Measurements from ENCODE around the gene MAMDC4.
"Not testable (repeated sequence)": the region's sequence is repeated elsewhere in the genome, so short reads cannot be mapped to it uniquely, and the experiment has no call there.

Gene MAMDC4

GRCh38 chr9:136851941-136852663, at the start of gene MAMDC4:
Gene MAMDC4, plus strand, starts transcription at chr9:136852346. Its CDS starts 71 bp downstream, at chr9:136852417.
- DNase-seq = no peak

GRCh38 chr9:136803009-136803550, 49.1 kb upstream of the MAMDC4 start:
- not testable (repeated sequence) for DNase-seq

- DNase-seq = no peak
Measured at GRCh38 chr9:136803551-136804508, 48.3 kb upstream of the MAMDC4 start.

GRCh38 chr9:136804509-136805206, 47.5 kb upstream of the MAMDC4 start:
- no peak for DNase-seq

GRCh38 chr9:136805207-136805740, 46.9 kb upstream of the MAMDC4 start:
- no peak for DNase-seq

GRCh38 chr9:136806067-136806466, 46.1 kb upstream of the MAMDC4 start:
- DNase-seq = no peak

GRCh38 chr9:136806631-136807201, 45.4 kb upstream of the MAMDC4 start:
- no peak for DNase-seq

- DNase-seq = no peak
Measured at GRCh38 chr9:136807281-136808074, 44.7 kb upstream of the MAMDC4 start, which contains the start of gene RABL6. Gene RABL6, plus strand, starts transcription at chr9:136807948. Its CDS starts 249 bp downstream, at chr9:136808197.

- no peak for DNase-seq
Measured at GRCh38 chr9:136808075-136808805, 43.9 kb upstream of the MAMDC4 start.

- no peak for DNase-seq
Measured at GRCh38 chr9:136808806-136809158, 43.4 kb upstream of the MAMDC4 start.

- DNase-seq = no peak
Measured at GRCh38 chr9:136814725-136815421, 37.3 kb upstream of the MAMDC4 start.

GRCh38 chr9:136815422-136815782, 36.7 kb upstream of the MAMDC4 start:
- DNase-seq = no peak

GRCh38 chr9:136820971-136821825, 30.9 kb upstream of the MAMDC4 start:
- DNase-seq = no peak

- no peak for DNase-seq
Measured at GRCh38 chr9:136821826-136822544, 30.2 kb upstream of the MAMDC4 start.

GRCh38 chr9:136823136-136824046, 28.8 kb upstream of the MAMDC4 start:
- peak in 1 of 2 experiments; percentile 32 for DNase-seq

GRCh38 chr9:136824496-136825225, 27.5 kb upstream of the MAMDC4 start:
- DNase-seq = no peak

All from cerebellar nuclear complex (tissue), 1 donor.